Loucy (cell line): ENCODE results near the gene LDB1.

ENCODE experiments used
- H2AFZ ChIP-seq: fragments of 200-600 bp; sonication (generic); 2 replicates; pipeline ENCODE4 v1.6.0; 2016; ENCODE audit warnings: antibody characterized with exemption, mild to moderate bottlenecking, low read length, moderate library complexity
- H3F3A ChIP-seq: fragments of 200-600 bp; 2 replicates; pipeline ENCODE4 v1.6.0; 2016; ENCODE audit warnings: antibody characterized with exemption, low read depth, mild to moderate bottlenecking
- H3K27me3 ChIP-seq: fragments of 200-600 bp; sonication (generic); 2 replicates; pipeline ENCODE4 v1.6.1; 2014; ENCODE audit warnings: low read length, mild to moderate bottlenecking; ENCODE audit not compliant: insufficient read depth, poor library complexity, severe bottlenecking
- H3K36me3 ChIP-seq: fragments of 200-600 bp; sonication (generic); 2 replicates; pipeline ENCODE4 v1.6.1; 2016; ENCODE audit warnings: low read length; ENCODE audit not compliant: insufficient read depth
- H3K4me1 ChIP-seq: fragments of 200-600 bp; sonication (generic); 2 replicates; pipeline ENCODE4 v1.5.1; 2014; ENCODE audit warnings: low read length, mild to moderate bottlenecking; ENCODE audit not compliant: insufficient read depth, poor library complexity, severe bottlenecking
- H3K4me2 ChIP-seq: fragments of 200-600 bp; sonication (generic); 2 replicates; pipeline ENCODE4 v1.6.0; 2014; ENCODE audit warnings: antibody characterized with exemption, low read length, low read depth, mild to moderate bottlenecking; ENCODE audit not compliant: poor library complexity, severe bottlenecking
- H3K4me3 ChIP-seq: fragments of 200-600 bp; sonication (generic); 2 replicates; pipeline ENCODE4 v1.5.1; 2014; ENCODE audit warnings: low read length, mild to moderate bottlenecking, mixed read lengths; ENCODE audit not compliant: poor library complexity, severe bottlenecking
- H3K79me2 ChIP-seq: fragments of 200-600 bp; sonication (generic); 2 replicates; pipeline ENCODE4 v1.6.1; 2014; ENCODE audit warnings: low read length; ENCODE audit not compliant: insufficient read depth
- H3K9ac ChIP-seq: fragments of 200-600 bp; sonication (generic); 2 replicates; pipeline ENCODE4 v1.6.0; 2014; ENCODE audit warnings: mild to moderate bottlenecking, low read depth, low read length, moderate library complexity; ENCODE audit not compliant: poor library complexity, severe bottlenecking
- H3K9me2 ChIP-seq: fragments of 200-600 bp; sonication (generic); replicated peaks from 2 replicates; pipeline ENCODE4 v1.6.1; 2016; ENCODE audit warnings: low read depth, low read length, mixed read lengths
- H3K9me3 ChIP-seq: fragments of 200-600 bp; sonication (generic); 2 replicates; pipeline ENCODE4 v1.6.1; 2014; ENCODE audit warnings: mild to moderate bottlenecking, antibody characterized with exemption, low read length, low read depth; ENCODE audit not compliant: insufficient read depth
- H4K20me1 ChIP-seq: fragments of 200-600 bp; sonication (generic); 2 replicates; pipeline ENCODE4 v1.6.0; 2014; ENCODE audit warnings: antibody characterized with exemption, low read length, mild to moderate bottlenecking; ENCODE audit not compliant: insufficient read depth, poor library complexity, severe bottlenecking
- EZH2phosphoT487 ChIP-seq: fragments of 200-600 bp; IDR thresholded peaks from 2 replicates; pipeline ENCODE4 v1.6.1; 2018; ENCODE audit warnings: antibody characterized with exemption, mild to moderate bottlenecking, moderate library complexity, borderline replicate concordance
- TF ChIP-seq, protein P1 (sequence below): fragments of 200-600 bp; sonication (generic); conservative IDR thresholded peaks from 2 replicates; pipeline ENCODE4 v1.5.1; 2014; ENCODE audit warnings: mild to moderate bottlenecking, antibody characterized with exemption, low read length

Gene LDB1

DNA sequence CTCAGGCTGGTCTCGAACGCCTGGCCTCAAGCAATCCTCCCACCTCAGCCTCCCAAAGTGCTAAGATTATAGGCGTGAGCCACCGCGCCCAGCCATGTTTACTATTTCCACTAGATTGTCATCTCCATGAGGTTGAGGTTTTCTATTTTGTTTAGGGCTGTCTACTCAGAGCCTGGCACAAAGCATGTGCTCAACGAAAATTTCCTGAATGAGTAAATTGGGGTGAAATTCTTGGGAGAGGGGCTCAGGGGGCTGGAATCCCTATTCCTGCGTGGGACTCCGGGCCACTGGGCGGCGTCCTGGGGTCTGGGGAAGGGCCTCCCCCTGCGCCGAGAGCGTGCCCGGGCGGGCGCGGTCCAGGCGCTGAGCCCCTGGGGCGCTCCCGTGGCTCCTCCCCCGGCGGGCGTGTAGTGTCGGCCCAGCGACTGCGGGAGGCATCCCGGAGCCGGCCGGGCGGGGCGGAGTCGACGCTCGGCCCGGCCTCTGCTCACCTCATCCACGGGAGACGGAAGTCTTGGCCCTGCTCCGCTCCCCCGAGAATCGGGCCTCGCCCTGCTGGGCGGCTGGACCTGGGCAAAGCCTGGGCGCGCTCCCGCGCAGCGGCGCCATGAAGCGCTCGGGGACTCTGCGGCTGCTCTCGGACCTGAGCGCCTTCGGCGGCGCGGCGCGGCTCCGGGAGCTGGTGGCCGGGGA lies 55.2 kb downstream of the LDB1 start, which contains the start of gene HPS6:
Gene HPS6, plus strand, starts transcription at position 482 of the 693 bp plus-strand sequence. Its CDS starts 126 bp downstream, at position 608.
- Histone ChIP-seq H3K9ac (peak within 1 kb of the TSS; percentile 86), H4K20me1 (peaks cover 20% of the 10 kb centered on the region), H3K36me3 (no peaks in the 10 kb centered on the region), H3K4me2 (peak within 1 kb of the TSS; percentile 94), H3F3A (peaks cover 7% of the 10 kb centered on the region; the same call in 1 of the 2 replicates), H2AFZ (peak within 1 kb of the TSS; percentile 86), H3K9me3 (no peaks in the 10 kb centered on the region), H3K4me3 (peak within 1 kb of the TSS; percentile 87), H3K9me2 (no peaks in the 10 kb centered on the region), H3K79me2 (peaks cover 24% of the 10 kb centered on the region), H3K27me3 (no peaks in the 10 kb centered on the region), H3K4me1 (peaks cover 16% of the 10 kb centered on the region)
- TF ChIP-seq, protein P1, sequence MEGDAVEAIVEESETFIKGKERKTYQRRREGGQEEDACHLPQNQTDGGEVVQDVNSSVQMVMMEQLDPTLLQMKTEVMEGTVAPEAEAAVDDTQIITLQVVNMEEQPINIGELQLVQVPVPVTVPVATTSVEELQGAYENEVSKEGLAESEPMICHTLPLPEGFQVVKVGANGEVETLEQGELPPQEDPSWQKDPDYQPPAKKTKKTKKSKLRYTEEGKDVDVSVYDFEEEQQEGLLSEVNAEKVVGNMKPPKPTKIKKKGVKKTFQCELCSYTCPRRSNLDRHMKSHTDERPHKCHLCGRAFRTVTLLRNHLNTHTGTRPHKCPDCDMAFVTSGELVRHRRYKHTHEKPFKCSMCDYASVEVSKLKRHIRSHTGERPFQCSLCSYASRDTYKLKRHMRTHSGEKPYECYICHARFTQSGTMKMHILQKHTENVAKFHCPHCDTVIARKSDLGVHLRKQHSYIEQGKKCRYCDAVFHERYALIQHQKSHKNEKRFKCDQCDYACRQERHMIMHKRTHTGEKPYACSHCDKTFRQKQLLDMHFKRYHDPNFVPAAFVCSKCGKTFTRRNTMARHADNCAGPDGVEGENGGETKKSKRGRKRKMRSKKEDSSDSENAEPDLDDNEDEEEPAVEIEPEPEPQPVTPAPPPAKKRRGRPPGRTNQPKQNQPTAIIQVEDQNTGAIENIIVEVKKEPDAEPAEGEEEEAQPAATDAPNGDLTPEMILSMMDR: peak; percentile 59
- TF ChIP-seq EZH2phosphoT487: no peak

DNA sequence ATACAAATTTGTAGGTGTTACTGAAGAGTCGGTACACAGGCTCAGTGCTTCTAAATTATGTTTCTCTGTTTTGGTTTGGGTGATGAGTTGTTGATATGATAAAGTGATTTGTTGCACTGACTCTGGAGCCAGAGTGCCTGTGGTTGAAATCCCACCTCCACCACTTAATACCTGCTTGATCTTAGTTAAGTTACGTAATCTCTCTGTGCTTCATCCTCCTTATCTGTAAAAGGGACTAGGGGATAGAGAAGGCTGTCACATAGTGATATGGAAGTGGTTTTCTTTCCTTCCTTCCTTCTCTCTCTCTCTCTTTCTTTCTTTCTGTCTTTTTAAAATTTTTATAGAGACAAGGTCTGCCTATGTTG lies 55.7 kb downstream of the LDB1 start:
- Histone ChIP-seq H3K9ac (peak overlapping the region; percentile 62), H3K27me3 (no peaks in the 10 kb centered on the region)

DNA sequence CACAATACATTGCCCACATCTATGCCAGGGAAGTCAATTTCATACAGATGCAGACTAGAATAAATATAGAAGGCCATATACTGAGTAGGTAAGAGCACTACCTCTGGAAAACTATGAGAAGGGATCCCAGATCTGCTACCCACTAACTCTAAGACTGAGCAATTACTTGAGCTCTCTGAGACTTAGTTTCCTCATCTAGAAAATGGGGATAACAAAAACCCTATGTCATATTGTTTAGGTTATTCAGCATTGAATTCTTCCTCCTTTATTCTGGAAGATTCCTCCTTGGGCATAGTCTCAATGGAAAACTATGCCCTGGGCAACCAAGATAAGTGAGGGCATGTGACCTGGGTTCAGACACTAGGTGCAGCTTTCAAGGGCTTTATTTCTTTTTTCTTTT lies 60.2 kb downstream of the LDB1 start:
- H3K27me3 ChIP-seq: no peaks in the 10 kb centered on the region
- no peaks in the 10 kb centered on the region for H3K36me3 ChIP-seq
- peaks cover 13% of the 10 kb centered on the region for H3K4me1 ChIP-seq
- no peak overlapping the region for H3K9ac ChIP-seq
- no peaks in the 10 kb centered on the region for H3K9me3 ChIP-seq
- TF ChIP-seq, protein P1: no peak
- TF ChIP-seq EZH2phosphoT487: no peak
- no peaks in the 10 kb centered on the region for H3K9me2 ChIP-seq
- H3K4me3 ChIP-seq: no peak overlapping the region
- peaks cover 7% of the 10 kb centered on the region; the same call in 1 of the 2 replicates for H3F3A ChIP-seq
- H2AFZ ChIP-seq: no peak overlapping the region
- no peaks in the 10 kb centered on the region for H4K20me1 ChIP-seq
- H3K79me2 ChIP-seq: peaks cover 7% of the 10 kb centered on the region
- no peak overlapping the region for H3K4me2 ChIP-seq

More for the DNA sequence above, 55.7 kb downstream of the LDB1 start:
- Histone ChIP-seq H3K4me3 (peak overlapping the region; percentile 87), H3K9me3 (no peaks in the 10 kb centered on the region), H3K9me2 (no peaks in the 10 kb centered on the region), H3K4me2 (peak overlapping the region; percentile 94), H3F3A (peaks cover 7% of the 10 kb centered on the region; the same call in 1 of the 2 replicates), H3K4me1 (peaks cover 16% of the 10 kb centered on the region), H4K20me1 (peaks cover 20% of the 10 kb centered on the region), H3K36me3 (no peaks in the 10 kb centered on the region), H3K79me2 (peaks cover 24% of the 10 kb centered on the region), H2AFZ (peak overlapping the region; percentile 86)
- TF ChIP-seq, protein P1: no peak
- no peak for TF ChIP-seq EZH2phosphoT487
